Adrenal gland (tissue), 5 donors: ENCODE results near the gene MBP.

Source experiments
- POLR2A ChIP-seq, 2 donors: fragments of 450-650 bp; IDR thresholded peaks; one replicate each; pipeline ENCODE4 v1.6.1; 2017; ENCODE audit warnings: antibody characterized with exemption in 2 of 2, mild to moderate bottlenecking in 2 of 2, moderate library complexity in 1 of 2
- TF ChIP-seq, protein P1 (sequence below), 6 experiments: fragments of 450-650 bp in 4 of 6; fragments of 200-600 bp in 2 of 6; sonication (generic) in 1 of 6; IDR thresholded peaks; 1 replicate in 5 of 6; 2 replicates in 1 of 6; pipeline versions ENCODE4 v1.5.1 to v1.8.0; 2016 to 2021; ENCODE audit warnings: antibody characterized with exemption in 6 of 6, mild to moderate bottlenecking in 2 of 6, moderate library complexity in 1 of 6
- donor health status: DM: no; HTN: no; CAD: no.

DNA sequence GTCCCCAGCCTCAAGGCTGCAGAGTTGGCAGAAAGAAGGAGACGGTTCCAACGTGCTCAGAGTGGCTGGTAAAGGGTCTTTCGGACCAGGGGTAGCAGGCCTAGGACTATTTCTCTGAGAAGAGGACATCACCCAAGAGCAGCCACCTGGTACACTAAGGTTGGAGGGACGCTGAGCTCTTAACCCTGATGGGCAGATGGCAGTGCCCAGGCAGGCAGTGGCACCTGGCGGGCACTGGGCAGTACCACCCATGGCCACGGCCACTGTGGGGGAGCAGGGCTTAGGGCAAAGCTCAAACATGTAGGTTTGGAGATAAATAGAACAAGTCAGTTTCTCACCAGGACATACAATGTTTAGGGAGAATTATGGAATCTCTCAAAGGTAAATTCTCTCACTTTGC, 53.5 kb downstream of the MBP start:
- TF ChIP-seq POLR2A (IDR thresholded peaks at IDR 0.05) = no peak
- TF ChIP-seq, protein P1, sequence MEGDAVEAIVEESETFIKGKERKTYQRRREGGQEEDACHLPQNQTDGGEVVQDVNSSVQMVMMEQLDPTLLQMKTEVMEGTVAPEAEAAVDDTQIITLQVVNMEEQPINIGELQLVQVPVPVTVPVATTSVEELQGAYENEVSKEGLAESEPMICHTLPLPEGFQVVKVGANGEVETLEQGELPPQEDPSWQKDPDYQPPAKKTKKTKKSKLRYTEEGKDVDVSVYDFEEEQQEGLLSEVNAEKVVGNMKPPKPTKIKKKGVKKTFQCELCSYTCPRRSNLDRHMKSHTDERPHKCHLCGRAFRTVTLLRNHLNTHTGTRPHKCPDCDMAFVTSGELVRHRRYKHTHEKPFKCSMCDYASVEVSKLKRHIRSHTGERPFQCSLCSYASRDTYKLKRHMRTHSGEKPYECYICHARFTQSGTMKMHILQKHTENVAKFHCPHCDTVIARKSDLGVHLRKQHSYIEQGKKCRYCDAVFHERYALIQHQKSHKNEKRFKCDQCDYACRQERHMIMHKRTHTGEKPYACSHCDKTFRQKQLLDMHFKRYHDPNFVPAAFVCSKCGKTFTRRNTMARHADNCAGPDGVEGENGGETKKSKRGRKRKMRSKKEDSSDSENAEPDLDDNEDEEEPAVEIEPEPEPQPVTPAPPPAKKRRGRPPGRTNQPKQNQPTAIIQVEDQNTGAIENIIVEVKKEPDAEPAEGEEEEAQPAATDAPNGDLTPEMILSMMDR (IDR thresholded peaks at IDR 0.05) = no peak
